Measurements from ENCODE around the gene PCDHAC2.

GRCh38 chr5:141001844-141002604 is 35.7 kb downstream of the PCDHAC2 start:
- TF ChIP-seq CTCF (IDR thresholded peaks at IDR 0.05) (no peak), POLR2AphosphoS5 (IDR thresholded peaks at IDR 0.05) (no peak), POLR2A (IDR thresholded peaks at IDR 0.05) (no peak)

Data from stomach (tissue), 4 donors.